OCI-LY1 (cell line): Measurements from ENCODE around the gene TUBA3D.
"Not testable (repeated sequence)": the region's sequence is repeated elsewhere in the genome, so short reads cannot be mapped to it uniquely, and the experiment has no call there.

Experiments used
- H2AFZ ChIP-seq: fragments of 200-600 bp; sonication (generic), shearing (Covaris generic); 2 replicates; pipeline ENCODE4 v1.6.0; 2014; ENCODE audit warnings: antibody characterized with exemption, mild to moderate bottlenecking, low read length
- H3F3A ChIP-seq: fragments of 200-600 bp; sonication (generic), shearing (Covaris generic); 2 replicates; pipeline ENCODE4 v1.6.0; 2014; ENCODE audit warnings: mild to moderate bottlenecking, antibody characterized with exemption, low read length, moderate library complexity; ENCODE audit not compliant: insufficient read depth
- H3K27ac ChIP-seq: fragments of 200-600 bp; sonication (generic); 2 replicates; pipeline ENCODE4 v1.5.1; 2014; ENCODE audit warnings: low read length, mixed run types, mild to moderate bottlenecking, low read depth; ENCODE audit not compliant: poor library complexity, severe bottlenecking
- H3K27me3 ChIP-seq: fragments of 200-600 bp; sonication (generic); 2 replicates; pipeline ENCODE4 v1.6.0; 2014; ENCODE audit warnings: antibody characterized with exemption, mild to moderate bottlenecking, low read length, moderate library complexity; ENCODE audit not compliant: insufficient read depth
- H3K36me3 ChIP-seq: fragments of 200-600 bp; sonication (generic); 2 replicates; pipeline ENCODE4 v1.6.1; 2014; ENCODE audit warnings: mild to moderate bottlenecking, antibody characterized with exemption, low read length, moderate library complexity, mixed read lengths; ENCODE audit not compliant: insufficient read depth
- H3K4me1 ChIP-seq: fragments of 200-600 bp; sonication (generic); 2 replicates; pipeline ENCODE4 v1.5.1; 2014; ENCODE audit warnings: mild to moderate bottlenecking, low read length, moderate library complexity; ENCODE audit not compliant: insufficient read depth, severe bottlenecking
- H3K4me2 ChIP-seq: fragments of 200-600 bp; sonication (generic), shearing (Covaris generic); 2 replicates; pipeline ENCODE4 v1.6.1; 2014; ENCODE audit warnings: low read length
- H3K4me3 ChIP-seq: fragments of 200-600 bp; sonication (generic); 2 replicates; pipeline ENCODE4 v1.5.1; 2014; ENCODE audit warnings: low read length, low read depth, mild to moderate bottlenecking, mixed read lengths; ENCODE audit not compliant: poor library complexity, severe bottlenecking
- H3K79me2 ChIP-seq: fragments of 200-600 bp; shearing (Covaris generic); 2 replicates; pipeline ENCODE4 v1.6.1; 2016; ENCODE audit warnings: mixed run types, low read length, mixed read lengths; ENCODE audit not compliant: insufficient read depth
- H3K9ac ChIP-seq: fragments of 200-600 bp; sonication (generic), shearing (Covaris generic); 2 replicates; pipeline ENCODE4 v1.6.1; 2014; ENCODE audit warnings: mild to moderate bottlenecking, low read length, mixed read lengths
- H3K9me2 ChIP-seq: fragments of 200-600 bp; sonication (generic), shearing (Covaris generic); 2 replicates; pipeline ENCODE4 v1.6.1; 2014; ENCODE audit warnings: low read depth, mild to moderate bottlenecking, low read length, mixed read lengths
- H3K9me3 ChIP-seq: fragments of 200-600 bp; shearing (Covaris generic); 2 replicates; pipeline ENCODE4 v1.6.1; 2014; ENCODE audit warnings: low read length, mixed read lengths
- H4K20me1 ChIP-seq: fragments of 200-600 bp; sonication (generic), shearing (Covaris generic); 2 replicates; pipeline ENCODE4 v1.6.0; 2016; ENCODE audit warnings: mild to moderate bottlenecking, low read length; ENCODE audit not compliant: insufficient read depth

TUBA3D gene

GRCh38 chr2:131530626-131531344, 54.9 kb downstream of the TUBA3D start:
- H3K27ac ChIP-seq, H3K4me1 ChIP-seq, H3K79me2 ChIP-seq, H3K36me3 ChIP-seq, H3K9me3 ChIP-seq, H3F3A ChIP-seq, H3K9me2 ChIP-seq, H3K9ac ChIP-seq, H3K27me3 ChIP-seq, H3K4me2 ChIP-seq, H4K20me1 ChIP-seq, H3K4me3 ChIP-seq, H2AFZ ChIP-seq: not testable (repeated sequence)

- H3K9me2 ChIP-seq, H3K79me2 ChIP-seq, H3K27ac ChIP-seq, H4K20me1 ChIP-seq, H3K4me3 ChIP-seq, H3K4me2 ChIP-seq, H3K36me3 ChIP-seq, H2AFZ ChIP-seq, H3K9ac ChIP-seq, H3K9me3 ChIP-seq, H3K4me1 ChIP-seq, H3K27me3 ChIP-seq, H3F3A ChIP-seq: not testable (repeated sequence)
Observed at GRCh38 chr2:131531547-131532185, 55.7 kb downstream of the TUBA3D start.
